Measurements from ENCODE around the gene ARL16. TPM values are rescaled to one million over a fixed set of nuclear protein-coding genes. Genes with fewer than 3 reads are reported as not detected.
"Not testable (repeated sequence)": the region's sequence is repeated elsewhere in the genome, so short reads cannot be mapped to it uniquely, and the experiment has no call there.

ARL16 gene
- total and polyA plus RNA-seq, 12 donors, result 18.5 to 105 (median 31.7) TPM

GRCh38 chr17:81680150-81680549 is 3.4 kb downstream of the ARL16 start:
- no peaks in the 10 kb centered on the region for H3K36me3 ChIP-seq (replicated peaks in 1 of 2)
- 78 to 83% (median 81%) methylated on average over 11 of the region's 11 CpGs for WGBS, 4 donors
- intact Hi-C loops (cut with DNase I), result no loop called here
- H3K4me3 ChIP-seq, result no peak overlapping the region
- DNase-seq, result no peak
- no peak overlapping the region for H3K27ac ChIP-seq
- peaks cover 14 to 20% of the 10 kb centered on the region in 2 donors for H3K4me1 ChIP-seq (replicated peaks in 1 of 2)
- TF ChIP-seq POLR2A (IDR thresholded peaks at IDR 0.05), result no peak
- H3K27me3 ChIP-seq, result no peaks in the 10 kb centered on the region
- no peaks in the 10 kb centered on the region for H3K9me3 ChIP-seq (replicated peaks in 1 of 3)

DNA sequence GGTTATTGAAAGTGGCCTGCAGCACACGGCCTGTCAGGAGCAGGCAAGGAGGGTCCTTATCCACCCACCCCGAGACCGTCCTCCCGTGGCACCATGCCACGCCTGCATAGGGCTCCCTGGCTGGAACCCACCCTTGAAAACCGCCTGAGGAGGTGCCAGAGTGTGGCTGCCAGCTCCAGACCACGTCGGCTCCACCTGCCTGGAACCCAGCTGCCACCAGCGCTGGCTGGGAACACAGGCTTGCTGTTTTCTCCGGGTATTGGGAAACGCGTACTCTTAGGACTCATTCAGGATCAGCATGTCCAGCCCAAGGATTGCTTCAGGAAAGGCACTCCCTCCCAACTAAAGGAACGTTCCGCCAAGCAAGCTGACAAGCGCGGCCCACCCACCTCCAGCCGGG is 6.7 kb downstream of the ARL16 start:
- TF ChIP-seq POLR2A (IDR thresholded peaks at IDR 0.05), result no peak
- no peak for TF ChIP-seq CTCF (IDR thresholded peaks at IDR 0.05)
- peaks cover 0 to 27% of the 10 kb centered on the region in 2 donors for H3K36me3 ChIP-seq (replicated peaks in 1 of 2)
- no peaks in the 10 kb centered on the region for H3K9me3 ChIP-seq (replicated peaks in 1 of 3)
- H3K4me3 ChIP-seq, result no peak overlapping the region
- no peak overlapping the region for H3K27ac ChIP-seq
- WGBS, 4 donors, result 83 to 93% (median 89%) methylated on average over 7 to 17 of the region's 17 CpGs
- no peaks in the 10 kb centered on the region for H3K4me1 ChIP-seq (replicated peaks in 1 of 2)
- DNase-seq, result no peak
- intact Hi-C loops (cut with DNase I), result no loop called here
- no peaks in the 10 kb centered on the region for H3K27me3 ChIP-seq

DNA sequence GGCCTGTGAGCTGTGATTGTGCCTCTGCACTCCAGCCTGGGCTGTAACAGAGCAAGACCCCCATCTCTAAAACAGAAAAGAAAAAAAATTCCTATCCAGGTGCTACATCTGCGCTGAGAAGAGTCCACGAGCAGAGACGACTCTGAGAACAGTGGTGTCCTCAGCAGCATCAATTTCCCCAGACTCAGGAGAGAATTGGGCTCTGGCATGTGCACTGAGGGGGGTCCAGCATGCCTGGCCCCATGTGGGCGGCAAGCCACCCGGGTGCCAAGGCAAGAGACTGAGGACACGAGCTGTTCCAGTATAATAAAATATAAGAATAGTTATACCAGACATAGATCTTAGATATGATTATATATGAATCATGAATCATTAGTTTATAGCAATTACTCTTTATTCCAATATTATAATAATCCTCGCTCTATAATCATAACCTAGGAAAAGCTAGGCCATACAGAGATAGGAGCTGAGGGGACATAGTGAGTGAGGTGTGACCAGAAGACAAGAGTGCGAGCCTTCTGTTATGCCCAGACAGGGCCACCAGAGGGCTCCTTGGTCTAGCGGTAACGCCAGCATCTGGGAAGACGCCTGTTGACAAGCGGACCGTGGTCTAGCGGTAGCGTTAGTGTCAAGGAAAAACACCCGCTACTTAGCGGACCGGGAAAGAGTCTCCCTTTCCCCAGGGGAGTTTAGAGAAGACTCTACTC is 7.9 kb downstream of the ARL16 start:
- H3K4me1 ChIP-seq (replicated peaks in 1 of 2); H3K27me3 ChIP-seq; intact Hi-C loops (cut with DNase I); H3K27ac ChIP-seq; H3K4me3 ChIP-seq; H3K9me3 ChIP-seq (replicated peaks in 1 of 3): not testable (repeated sequence)
- peaks cover 0 to 39% of the 10 kb centered on the region in 2 donors for H3K36me3 ChIP-seq (replicated peaks in 1 of 2)
- DNase-seq, result peak in 4 of 7 donors; percentile 52 to 76 (median 60)
- 30 to 37% (median 34%) methylated on average over 17 to 18 of the region's 18 CpGs for WGBS, 4 donors
- TF ChIP-seq CTCF (IDR thresholded peaks at IDR 0.05), result peak; percentile 30 to 72 (median 65)

GRCh38 chr17:81673561-81674258 is 9.9 kb downstream of the ARL16 start:
- Histone ChIP-seq H3K36me3 (replicated peaks in 1 of 2) (peaks cover 0 to 55% of the 10 kb centered on the region in 2 donors), H3K27ac (no peak overlapping the region), H3K27me3 (no peaks in the 10 kb centered on the region), H3K9me3 (replicated peaks in 1 of 3) (no peaks in the 10 kb centered on the region), H3K4me3 (no peak overlapping the region), H3K4me1 (replicated peaks in 1 of 2) (no peaks in the 10 kb centered on the region)
- no peak for DNase-seq
- TF ChIP-seq CTCF (IDR thresholded peaks at IDR 0.05), result no peak
- TF ChIP-seq POLR2A (IDR thresholded peaks at IDR 0.05), result no peak
- intact Hi-C loops (cut with DNase I), result no loop called here
- WGBS, 4 donors, result 82 to 89% (median 85%) methylated on average over 18 of the region's 18 CpGs
